HepG2 (cell line): ENCODE data around the gene PIANP. TPM values are rescaled to one million over a fixed set of nuclear protein-coding genes. Genes with fewer than 3 reads are reported as not detected.

Source experiments
- ARNTL ChIP-seq: sonication (generic); formaldehyde crosslinking; IDR thresholded peaks from 2 replicates; pipeline ENCODE4 v1.4.0; 2020; ENCODE audit warnings: mild to moderate bottlenecking, missing genetic modification reagents
- CHD2 ChIP-seq: IDR thresholded peaks from 2 replicates; pipeline ENCODE4 v1.6.1; 2011; ENCODE audit warnings: low read depth, low read length, improper control_type of control experiment
- FOSL1 ChIP-seq: sonication (generic); formaldehyde crosslinking; IDR thresholded peaks from 2 replicates; pipeline ENCODE4 v1.9.0; 2021; ENCODE audit warnings: missing genetic modification reagents, borderline replicate concordance
- GATAD1 ChIP-seq: IDR thresholded peaks from 2 replicates; pipeline ENCODE4 v1.6.1; 2016; ENCODE audit warnings: missing genetic modification reagents, missing compliant biosample characterization
- HCFC1 ChIP-seq: fragments of 150-350 bp; IDR thresholded peaks from 2 replicates; pipeline ENCODE4 v1.6.1; 2014; ENCODE audit warnings: low read depth, low read length
- HOXA3 ChIP-seq: sonication (generic); formaldehyde crosslinking; IDR thresholded peaks from 2 replicates; pipeline ENCODE4 v1.5.0; 2020; ENCODE audit warnings: missing genetic modification reagents
- KLF6 ChIP-seq: IDR thresholded peaks from 2 replicates; pipeline ENCODE4 v1.8.0; 2016; ENCODE audit warnings: missing biosample characterization, missing genetic modification reagents
- MLX ChIP-seq: IDR thresholded peaks from 2 replicates; pipeline ENCODE4 v1.6.1; 2016
- MYNN ChIP-seq: sonication (generic); formaldehyde crosslinking; IDR thresholded peaks from 2 replicates; pipeline ENCODE4 v1.4.0; 2020; ENCODE audit warnings: mild to moderate bottlenecking, low read depth, missing genetic modification reagents
- ZBTB10 ChIP-seq: sonication (generic); formaldehyde crosslinking; IDR thresholded peaks from 2 replicates; pipeline ENCODE4 v1.4.0; 2020; ENCODE audit warnings: missing genetic modification reagents, borderline replicate concordance
- ZNF790 ChIP-seq: sonication (generic); formaldehyde crosslinking; IDR thresholded peaks from 2 replicates; pipeline ENCODE4 v1.8.0; 2022; ENCODE audit warnings: missing genetic modification reagents, mild to moderate bottlenecking, borderline replicate concordance
- polyA plus RNA-seq, 8 experiments: library from polyadenylated mRNA; depleted of rRNA in 3 of 8; stranded (reverse) in 7 of 8; unstranded in 1 of 8; fragments of >200 nt; fragmentation: Illumina TruSeq in 4 of 8; extraction: Trizol in 4 of 8; gene quantifications; 2 replicates each; pipeline versions ENCODE4 v1.2.1 to v1.2.3, GENCODE V29; 2011 to 2016; ENCODE audit warnings: low read depth in 4 of 8, missing spikeins in 1 of 8, mixed read lengths in 1 of 8; ENCODE audit not compliant: insufficient read depth in 1 of 8
- total RNA-seq, 5 experiments: library from RNA; depleted of rRNA; stranded (reverse); fragments of >200 nt; fragmentation: Illumina TruSeq; extraction: Trizol; gene quantifications; 2 replicates each; pipeline ENCODE4 v1.2.3, GENCODE V29; 2016; ENCODE audit warnings: low read depth in 1 of 5
- TF ChIP-seq, protein P1 (sequence below), 2 experiments: sonication (generic) in 1 of 2; formaldehyde crosslinking in 1 of 2; IDR thresholded peaks; 2 replicates each; pipeline versions ENCODE4 v1.6.1 to v1.9.0; 2014 to 2022; ENCODE audit warnings: antibody characterized with exemption in 1 of 2, borderline replicate concordance in 1 of 2, inconsistent platforms in 1 of 2, low read depth in 1 of 2, missing genetic modification reagents in 1 of 2
- TF ChIP-seq, protein P2 (sequence below): sonication (generic); formaldehyde crosslinking; IDR thresholded peaks from 2 replicates; pipeline ENCODE4 v1.4.0; 2020; ENCODE audit warnings: missing genetic modification reagents, low read depth, mild to moderate bottlenecking, borderline replicate concordance
- TF ChIP-seq, protein P3 (sequence below): sonication (generic); formaldehyde crosslinking; IDR thresholded peaks from 2 replicates; pipeline ENCODE4 v1.5.0; 2020; ENCODE audit warnings: mild to moderate bottlenecking, missing genetic modification reagents, borderline replicate concordance

The PIANP gene
- total and polyA plus RNA-seq, 2 of the 13 experiments (the other 11 are each of a cell fraction or from before 2014, with no cell fraction given), result not detected

DNA sequence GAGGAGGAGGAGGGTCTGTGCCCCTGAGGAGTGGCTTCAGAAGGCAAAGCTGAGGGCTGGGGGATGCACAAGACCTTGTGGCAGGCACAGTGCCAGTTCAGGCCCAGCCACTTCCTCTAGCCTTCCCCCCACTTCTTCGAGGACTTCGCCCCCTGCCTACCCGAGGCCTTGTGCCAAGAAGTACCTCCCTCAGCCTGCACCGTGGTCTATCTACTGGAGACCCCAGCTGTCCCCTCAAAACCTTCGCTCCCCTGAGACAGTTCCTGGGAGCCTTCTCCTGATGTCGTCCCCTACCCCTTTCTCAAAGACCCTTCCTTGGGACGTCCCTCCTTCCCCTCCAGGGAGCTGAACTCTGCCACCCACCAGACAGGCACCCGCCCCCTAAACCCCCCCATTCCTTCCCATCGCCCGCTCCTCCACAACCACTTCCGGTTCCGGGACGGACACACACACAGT lies 12.0 kb downstream of the PIANP start (continued):
- TF ChIP-seq, protein P1, sequence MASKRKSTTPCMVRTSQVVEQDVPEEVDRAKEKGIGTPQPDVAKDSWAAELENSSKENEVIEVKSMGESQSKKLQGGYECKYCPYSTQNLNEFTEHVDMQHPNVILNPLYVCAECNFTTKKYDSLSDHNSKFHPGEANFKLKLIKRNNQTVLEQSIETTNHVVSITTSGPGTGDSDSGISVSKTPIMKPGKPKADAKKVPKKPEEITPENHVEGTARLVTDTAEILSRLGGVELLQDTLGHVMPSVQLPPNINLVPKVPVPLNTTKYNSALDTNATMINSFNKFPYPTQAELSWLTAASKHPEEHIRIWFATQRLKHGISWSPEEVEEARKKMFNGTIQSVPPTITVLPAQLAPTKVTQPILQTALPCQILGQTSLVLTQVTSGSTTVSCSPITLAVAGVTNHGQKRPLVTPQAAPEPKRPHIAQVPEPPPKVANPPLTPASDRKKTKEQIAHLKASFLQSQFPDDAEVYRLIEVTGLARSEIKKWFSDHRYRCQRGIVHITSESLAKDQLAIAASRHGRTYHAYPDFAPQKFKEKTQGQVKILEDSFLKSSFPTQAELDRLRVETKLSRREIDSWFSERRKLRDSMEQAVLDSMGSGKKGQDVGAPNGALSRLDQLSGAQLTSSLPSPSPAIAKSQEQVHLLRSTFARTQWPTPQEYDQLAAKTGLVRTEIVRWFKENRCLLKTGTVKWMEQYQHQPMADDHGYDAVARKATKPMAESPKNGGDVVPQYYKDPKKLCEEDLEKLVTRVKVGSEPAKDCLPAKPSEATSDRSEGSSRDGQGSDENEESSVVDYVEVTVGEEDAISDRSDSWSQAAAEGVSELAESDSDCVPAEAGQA (IDR thresholded peaks at IDR 0.05; ENCODE audit: low read depth), result peak; percentile 77
- TF ChIP-seq, protein P1 (CRISPR knock-in tag; IDR thresholded peaks at IDR 0.05; ENCODE audit: borderline replicate concordance), result no peak
- TF ChIP-seq, protein P2, sequence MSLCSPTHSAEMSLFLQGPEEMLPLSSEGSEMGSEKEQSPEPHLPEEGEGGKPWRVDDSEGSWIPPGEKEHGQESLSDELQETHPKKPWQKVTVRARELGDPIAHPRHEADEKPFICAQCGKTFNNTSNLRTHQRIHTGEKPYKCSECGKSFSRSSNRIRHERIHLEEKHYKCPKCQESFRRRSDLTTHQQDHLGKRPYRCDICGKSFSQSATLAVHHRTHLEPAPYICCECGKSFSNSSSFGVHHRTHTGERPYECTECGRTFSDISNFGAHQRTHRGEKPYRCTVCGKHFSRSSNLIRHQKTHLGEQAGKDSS, result 0 out of 2 replicates have a peak, but pooled peaks have one; percentile 73
- TF ChIP-seq MYNN (CRISPR knock-in tag), result no peak
- no peak for TF ChIP-seq CHD2
- TF ChIP-seq MLX (CRISPR knock-in tag), result no peak
- peak; percentile 47; the same call in 1 of the 2 replicates for TF ChIP-seq HOXA3 (CRISPR knock-in tag)
- no peak for TF ChIP-seq ZBTB10 (CRISPR knock-in tag)
- 0 out of 2 replicates have a peak, but pooled peaks have one; percentile 28 for TF ChIP-seq HCFC1
- TF ChIP-seq, protein P3, sequence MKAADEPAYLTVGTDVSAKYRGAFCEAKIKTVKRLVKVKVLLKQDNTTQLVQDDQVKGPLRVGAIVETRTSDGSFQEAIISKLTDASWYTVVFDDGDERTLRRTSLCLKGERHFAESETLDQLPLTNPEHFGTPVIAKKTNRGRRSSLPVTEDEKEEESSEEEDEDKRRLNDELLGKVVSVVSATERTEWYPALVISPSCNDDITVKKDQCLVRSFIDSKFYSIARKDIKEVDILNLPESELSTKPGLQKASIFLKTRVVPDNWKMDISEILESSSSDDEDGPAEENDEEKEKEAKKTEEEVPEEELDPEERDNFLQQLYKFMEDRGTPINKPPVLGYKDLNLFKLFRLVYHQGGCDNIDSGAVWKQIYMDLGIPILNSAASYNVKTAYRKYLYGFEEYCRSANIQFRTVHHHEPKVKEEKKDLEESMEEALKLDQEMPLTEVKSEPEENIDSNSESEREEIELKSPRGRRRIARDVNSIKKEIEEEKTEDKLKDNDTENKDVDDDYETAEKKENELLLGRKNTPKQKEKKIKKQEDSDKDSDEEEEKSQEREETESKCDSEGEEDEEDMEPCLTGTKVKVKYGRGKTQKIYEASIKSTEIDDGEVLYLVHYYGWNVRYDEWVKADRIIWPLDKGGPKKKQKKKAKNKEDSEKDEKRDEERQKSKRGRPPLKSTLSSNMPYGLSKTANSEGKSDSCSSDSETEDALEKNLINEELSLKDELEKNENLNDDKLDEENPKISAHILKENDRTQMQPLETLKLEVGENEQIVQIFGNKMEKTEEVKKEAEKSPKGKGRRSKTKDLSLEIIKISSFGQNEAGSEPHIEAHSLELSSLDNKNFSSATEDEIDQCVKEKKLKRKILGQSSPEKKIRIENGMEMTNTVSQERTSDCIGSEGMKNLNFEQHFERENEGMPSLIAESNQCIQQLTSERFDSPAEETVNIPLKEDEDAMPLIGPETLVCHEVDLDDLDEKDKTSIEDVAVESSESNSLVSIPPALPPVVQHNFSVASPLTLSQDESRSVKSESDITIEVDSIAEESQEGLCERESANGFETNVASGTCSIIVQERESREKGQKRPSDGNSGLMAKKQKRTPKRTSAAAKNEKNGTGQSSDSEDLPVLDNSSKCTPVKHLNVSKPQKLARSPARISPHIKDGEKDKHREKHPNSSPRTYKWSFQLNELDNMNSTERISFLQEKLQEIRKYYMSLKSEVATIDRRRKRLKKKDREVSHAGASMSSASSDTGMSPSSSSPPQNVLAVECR, result no peak
- TF ChIP-seq GATAD1 (CRISPR knock-in tag), result no peak
- no peak for TF ChIP-seq KLF6 (CRISPR knock-in tag)
- TF ChIP-seq FOSL1 (CRISPR knock-in tag), result no peak
- TF ChIP-seq ZNF790 (CRISPR knock-in tag), result 0 out of 2 replicates have a peak, but pooled peaks have one; percentile 25
- TF ChIP-seq ARNTL (CRISPR knock-in tag), result peak; percentile 29
